Esophagus muscularis mucosa (tissue), 4 donors: ENCODE results near the gene TNF. TPM values are rescaled to one million over a fixed set of nuclear protein-coding genes. Genes with fewer than 3 reads are reported as not detected.

ENCODE experiments used
- DNase-seq: peaks from one replicate; pipeline ENCODE4 v3.0.0-alpha.2; 2017; ENCODE audit errors: extremely low spot score
- H3K27ac ChIP-seq, 4 donors: fragments of 200-600 bp; sonication (generic); replicated peaks in 1 of 4; 1 replicate in 3 of 4; 2 replicates in 1 of 4; pipeline ENCODE4 v1.5.1; 2016 to 2019; ENCODE audit warnings: mild to moderate bottlenecking in 1 of 4
- H3K27me3 ChIP-seq, 4 donors: fragments of 200-600 bp; sonication (generic); one replicate each; pipeline versions ENCODE4 v1.5.1 to v1.6.0; 2016 to 2019
- H3K36me3 ChIP-seq, 4 donors: fragments of 200-600 bp; sonication (generic); one replicate each; pipeline ENCODE4 v1.5.1; 2016 to 2019
- H3K4me1 ChIP-seq, 4 donors: fragments of 200-600 bp; sonication (generic); one replicate each; pipeline ENCODE4 v1.5.1; 2016 to 2019
- H3K4me3 ChIP-seq, 4 donors: fragments of 200-600 bp; sonication (generic); 1 replicate in 2 of 4; 2 replicates in 2 of 4; pipeline ENCODE4 v1.5.1; 2016 to 2019; ENCODE audit warnings: mild to moderate bottlenecking in 4 of 4, moderate library complexity in 1 of 4
- H3K9me3 ChIP-seq, 4 donors: fragments of 200-600 bp; sonication (generic); 1 replicate in 3 of 4; 2 replicates in 1 of 4; pipeline ENCODE4 v1.5.1; 2016 to 2019
- EP300 ChIP-seq: sonication (generic); formaldehyde crosslinking; IDR thresholded peaks from one replicate; pipeline ENCODE4 v1.6.1; 2017; ENCODE audit warnings: antibody characterized with exemption
- POLR2A ChIP-seq: fragments of 450-650 bp; IDR thresholded peaks from one replicate; pipeline ENCODE4 v1.6.1; 2017; ENCODE audit warnings: antibody characterized with exemption, moderate library complexity, mild to moderate bottlenecking, low read depth
- POLR2AphosphoS5 ChIP-seq, 2 donors: sonication (generic); formaldehyde crosslinking; IDR thresholded peaks; one replicate each; pipeline ENCODE4 v1.6.1; 2017; ENCODE audit warnings: antibody characterized with exemption in 2 of 2
- WGBS: methylation state at CpG from one replicate; pipeline ENCODE4 v1.1.5; 2018; 5-methylcytosine and 5-hydroxymethylcytosine counted together
- intact Hi-C: fragments of 100-400 bp; cut with DNase I; formaldehyde crosslinking; loops from one replicate; pipeline ENCODE4 v1.15.1; 2023
- total RNA-seq, 4 donors: library from RNA; depleted of rRNA; stranded (reverse); fragments of >200 nt; gene quantifications; one replicate each; pipeline versions ENCODE4 v1.1.0 to v1.2.1, GENCODE V29; 2016
- TF ChIP-seq, protein P1 (sequence below), 3 experiments: fragments of 200-600 bp in 2 of 3; fragments of 450-650 bp in 1 of 3; sonication (generic) in 2 of 3; IDR thresholded peaks; one replicate each; pipeline ENCODE4 v1.5.1; 2017 to 2019; ENCODE audit warnings: antibody characterized with exemption in 3 of 3, mild to moderate bottlenecking in 2 of 3, moderate library complexity in 1 of 3

TNF gene
- total RNA-seq, 4 donors from 2014 or later, result 0.17 to 1.5 TPM; not detected in 2

- no peak for TF ChIP-seq EP300
- H3K27ac ChIP-seq, result no peak overlapping the region
- H3K4me3 ChIP-seq, result no peak overlapping the region
- H3K9me3 ChIP-seq, result no peaks in the 10 kb centered on the region
- H3K36me3 ChIP-seq, result no peaks in the 10 kb centered on the region
- H3K27me3 ChIP-seq, result peaks cover 0 to 7% (median 0%) of the 10 kb centered on the region in 4 donors
- DNase-seq, result no peak
- WGBS, result 92% methylated on average over 3 of the region's 3 CpGs
- H3K4me1 ChIP-seq, result peaks cover 17 to 24% (median 20%) of the 10 kb centered on the region in 4 donors
- intact Hi-C loops, result no loop called here
Measured at GRCh38 chr6:31577579-31577966, 2.2 kb downstream of the TNF start.

- peaks cover 17 to 25% (median 22%) of the 10 kb centered on the region in 4 donors for H3K4me1 ChIP-seq
- TF ChIP-seq, protein P1, sequence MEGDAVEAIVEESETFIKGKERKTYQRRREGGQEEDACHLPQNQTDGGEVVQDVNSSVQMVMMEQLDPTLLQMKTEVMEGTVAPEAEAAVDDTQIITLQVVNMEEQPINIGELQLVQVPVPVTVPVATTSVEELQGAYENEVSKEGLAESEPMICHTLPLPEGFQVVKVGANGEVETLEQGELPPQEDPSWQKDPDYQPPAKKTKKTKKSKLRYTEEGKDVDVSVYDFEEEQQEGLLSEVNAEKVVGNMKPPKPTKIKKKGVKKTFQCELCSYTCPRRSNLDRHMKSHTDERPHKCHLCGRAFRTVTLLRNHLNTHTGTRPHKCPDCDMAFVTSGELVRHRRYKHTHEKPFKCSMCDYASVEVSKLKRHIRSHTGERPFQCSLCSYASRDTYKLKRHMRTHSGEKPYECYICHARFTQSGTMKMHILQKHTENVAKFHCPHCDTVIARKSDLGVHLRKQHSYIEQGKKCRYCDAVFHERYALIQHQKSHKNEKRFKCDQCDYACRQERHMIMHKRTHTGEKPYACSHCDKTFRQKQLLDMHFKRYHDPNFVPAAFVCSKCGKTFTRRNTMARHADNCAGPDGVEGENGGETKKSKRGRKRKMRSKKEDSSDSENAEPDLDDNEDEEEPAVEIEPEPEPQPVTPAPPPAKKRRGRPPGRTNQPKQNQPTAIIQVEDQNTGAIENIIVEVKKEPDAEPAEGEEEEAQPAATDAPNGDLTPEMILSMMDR (IDR thresholded peaks at IDR 0.05), result no peak
- TF ChIP-seq EP300 (no peak), POLR2AphosphoS5 (IDR thresholded peaks at IDR 0.05) (no peak), POLR2A (no peak)
- no peaks in the 10 kb centered on the region for H3K27me3 ChIP-seq
- WGBS, result 80% methylated on average over 11 of the region's 12 CpGs
- H3K9me3 ChIP-seq, result no peaks in the 10 kb centered on the region
- intact Hi-C loops, result no loop called here
- no peak overlapping the region for H3K27ac ChIP-seq
- H3K36me3 ChIP-seq, result no peaks in the 10 kb centered on the region
- no peak for DNase-seq
- no peak overlapping the region for H3K4me3 ChIP-seq
Measured at GRCh38 chr6:31578184-31579118, 3.1 kb downstream of the TNF start.

GRCh38 chr6:31579119-31579505 is 3.7 kb downstream of the TNF start:
- no peaks in the 10 kb centered on the region for H3K36me3 ChIP-seq
- TF ChIP-seq EP300, result no peak
- TF ChIP-seq POLR2AphosphoS5 (IDR thresholded peaks at IDR 0.05), result no peak
- TF ChIP-seq, protein P1 (IDR thresholded peaks at IDR 0.05), result no peak
- no peak for TF ChIP-seq POLR2A
- intact Hi-C loops, result no loop called here
- WGBS, result 88% methylated on average over 3 of the region's 3 CpGs
- H3K27ac ChIP-seq, result no peak overlapping the region
- no peak for DNase-seq
- H3K4me3 ChIP-seq, result no peak overlapping the region
- no peaks in the 10 kb centered on the region for H3K27me3 ChIP-seq
- peaks cover 17 to 25% (median 22%) of the 10 kb centered on the region in 4 donors for H3K4me1 ChIP-seq
- no peaks in the 10 kb centered on the region for H3K9me3 ChIP-seq

DNA sequence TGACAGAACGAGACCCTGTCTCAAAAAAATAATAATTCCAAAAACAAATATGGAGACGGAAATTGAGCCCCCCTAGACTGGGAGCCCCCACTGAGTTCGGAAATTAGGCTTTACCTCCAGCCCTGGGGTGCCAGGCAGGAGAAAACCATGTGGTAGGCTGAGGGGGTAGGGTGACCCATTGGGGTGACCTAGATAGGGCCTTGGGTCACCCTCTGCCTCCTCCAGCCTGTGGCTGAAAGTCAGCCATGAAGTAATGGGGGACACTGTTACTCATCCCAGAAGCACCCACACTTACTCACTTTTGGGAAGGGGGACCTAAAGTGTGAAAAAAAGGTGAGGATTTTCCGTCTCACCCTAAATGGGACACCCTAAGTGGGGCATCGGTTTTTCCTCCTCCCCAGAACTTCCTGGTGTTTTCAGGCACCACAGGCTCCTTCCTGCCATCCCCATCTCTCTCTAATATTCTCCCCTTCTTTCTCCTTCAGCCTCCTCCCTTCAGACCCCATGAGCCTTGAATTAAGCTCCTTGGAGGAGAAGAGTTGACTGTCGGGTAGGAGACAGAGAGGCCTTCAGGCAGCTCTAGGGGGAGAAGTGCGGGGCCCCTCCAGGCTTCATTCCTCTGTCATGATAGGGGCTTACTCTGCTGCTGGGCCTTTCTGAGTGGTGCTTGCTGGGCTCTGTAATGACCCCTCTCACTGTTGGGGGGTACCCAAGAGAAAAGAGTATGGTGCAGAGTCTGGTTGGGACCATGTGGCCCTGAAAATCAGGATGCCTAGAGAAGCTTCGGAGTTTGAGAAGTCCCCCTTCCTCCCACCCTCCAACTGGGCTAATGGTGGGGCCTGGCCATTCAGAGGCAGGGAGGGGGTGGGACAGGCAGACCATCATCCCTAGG is 4.4 kb downstream of the TNF start:
- TF ChIP-seq, protein P1 (IDR thresholded peaks at IDR 0.05), result no peak
- TF ChIP-seq EP300 (no peak), POLR2AphosphoS5 (IDR thresholded peaks at IDR 0.05) (no peak), POLR2A (no peak)
- Histone ChIP-seq H3K4me3 (no peak overlapping the region), H3K27ac (peak overlapping the region in 1 of 4 donors; percentile 77), H3K4me1 (peaks cover 17 to 25% (median 22%) of the 10 kb centered on the region in 4 donors), H3K36me3 (no peaks in the 10 kb centered on the region), H3K9me3 (no peaks in the 10 kb centered on the region), H3K27me3 (no peaks in the 10 kb centered on the region)
- 95% methylated on average over 8 of the region's 8 CpGs for WGBS
- intact Hi-C loops, result loop anchor here (5.0 kb wide), 1 partner anchor 32 kb away; the partner anchor contains the start of genes ATP6V1G2 and NFKBIL1
- no peak for DNase-seq

DNA sequence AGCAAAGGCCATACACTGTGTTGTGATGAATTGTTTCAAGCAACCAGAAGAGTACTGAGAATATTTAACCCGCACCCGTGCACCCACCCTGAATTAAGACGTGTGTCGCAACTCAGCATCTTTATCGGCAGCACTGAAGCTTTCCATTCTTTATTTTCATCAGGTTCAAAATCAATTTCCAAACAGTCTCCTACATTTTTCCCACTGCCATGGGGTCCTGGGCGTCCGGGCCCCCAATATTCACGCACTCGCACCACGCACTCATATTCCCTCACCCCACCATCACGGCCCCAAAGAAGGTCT is 5.0 kb downstream of the TNF start:
- no peak for DNase-seq
- no peaks in the 10 kb centered on the region for H3K36me3 ChIP-seq
- peak overlapping the region; percentile 67 to 86 (median 70) for H3K4me3 ChIP-seq
- H3K27ac ChIP-seq, result peak overlapping the region; percentile 77 to 84 (median 80)
- peaks cover 17 to 25% (median 22%) of the 10 kb centered on the region in 4 donors for H3K4me1 ChIP-seq
- 39% methylated on average over 11 of the region's 11 CpGs for WGBS
- no peak for TF ChIP-seq EP300
- TF ChIP-seq POLR2A, result no peak
- TF ChIP-seq, protein P1 (IDR thresholded peaks at IDR 0.05), result no peak
- TF ChIP-seq POLR2AphosphoS5 (IDR thresholded peaks at IDR 0.05), result no peak
- no peaks in the 10 kb centered on the region for H3K27me3 ChIP-seq
- intact Hi-C loops, result loop anchor here (5.0 kb wide), 1 partner anchor 33 kb away; the partner anchor contains the start of genes ATP6V1G2 and NFKBIL1
- no peaks in the 10 kb centered on the region for H3K9me3 ChIP-seq
